Measurements from ENCODE around the gene MIF4GD. TPM values are rescaled to one million over a fixed set of nuclear protein-coding genes. Genes with fewer than 3 reads are reported as not detected.
A peak's percentile ranks its signal among the peaks of the same experiment; 100 is the strongest.
"Not testable (repeated sequence)": the region's sequence is repeated elsewhere in the genome, so short reads cannot be mapped to it uniquely, and the experiment has no call there.

The MIF4GD gene
- total RNA-seq, 1 experiment from 2014 or later: 37.8 TPM

- DNase-seq (ENCODE audit: low read depth): no peak
- in situ Hi-C loops (cut with HindIII; ENCODE audit: low pct_unique_long_range_greater_than_20kb, low sequenced_read_pairs): no loop called here
Measured at GRCh38 chr17:75266316-75267152, 4.5 kb downstream of the MIF4GD start.

- DNase-seq (ENCODE audit: low read depth): no peak
- in situ Hi-C loops (cut with HindIII; ENCODE audit: low pct_unique_long_range_greater_than_20kb, low sequenced_read_pairs): no loop called here
Measured at GRCh38 chr17:75265614-75266315, 5.3 kb downstream of the MIF4GD start.

- in situ Hi-C loops (cut with HindIII; ENCODE audit: low pct_unique_long_range_greater_than_20kb, low sequenced_read_pairs): no loop called here
- DNase-seq (ENCODE audit: low read depth): no peak
Measured at GRCh38 chr17:75263055-75263454, 8.0 kb downstream of the MIF4GD start.

DNA sequence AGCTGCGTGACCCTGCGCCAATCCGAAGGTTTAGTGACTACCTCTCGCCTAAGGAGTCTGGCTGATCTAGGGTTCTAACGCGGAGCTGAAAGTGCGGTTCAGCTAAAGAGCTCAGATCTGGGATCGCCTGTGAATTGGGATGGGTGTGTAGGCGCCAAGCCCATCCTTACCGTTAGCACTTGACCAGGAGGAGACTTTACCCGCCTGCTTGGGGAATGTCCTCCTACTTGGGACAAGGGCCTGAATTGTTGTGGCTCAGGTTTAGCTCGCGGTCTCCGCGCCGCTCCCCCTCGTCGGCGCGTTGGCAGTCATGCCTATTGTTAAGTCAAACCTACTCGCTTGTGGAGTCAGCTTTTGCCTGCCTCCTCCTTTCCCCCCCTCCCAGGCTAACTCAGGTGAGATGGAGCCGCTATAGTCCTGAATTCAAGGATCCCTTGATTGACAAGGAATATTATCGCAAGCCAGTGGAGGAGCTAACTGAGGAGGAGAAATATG is 8.9 kb downstream of the MIF4GD start:
- in situ Hi-C loops (cut with HindIII; ENCODE audit: low pct_unique_long_range_greater_than_20kb, low sequenced_read_pairs): no loop called here
- no peak for DNase-seq (ENCODE audit: low read depth)

GRCh38 chr17:75261336-75262111 is 9.5 kb downstream of the MIF4GD start, which contains the start of the genes GGA3 and MRPS7:
GGA3 (minus strand) TSS chr17:75261606; CDS start chr17:75261587, 19 bp downstream.
MRPS7 (plus strand) TSS chr17:75261879; CDS start chr17:75261901, 22 bp downstream.
- DNase-seq (ENCODE audit: low read depth): peak; percentile 95
- in situ Hi-C loops (cut with HindIII; ENCODE audit: low pct_unique_long_range_greater_than_20kb, low sequenced_read_pairs): no loop called here

GRCh38 chr17:75260641-75261335 is 10.2 kb downstream of the MIF4GD start:
- no peak for DNase-seq (ENCODE audit: low read depth)
- in situ Hi-C loops (cut with HindIII; ENCODE audit: low pct_unique_long_range_greater_than_20kb, low sequenced_read_pairs): no loop called here

- DNase-seq (ENCODE audit: low read depth); in situ Hi-C loops (cut with HindIII; ENCODE audit: low pct_unique_long_range_greater_than_20kb, low sequenced_read_pairs): not testable (repeated sequence)
Measured at GRCh38 chr17:75257228-75257627, 13.8 kb downstream of the MIF4GD start.

- DNase-seq (ENCODE audit: low read depth); in situ Hi-C loops (cut with HindIII; ENCODE audit: low pct_unique_long_range_greater_than_20kb, low sequenced_read_pairs): not testable (repeated sequence)
Measured at GRCh38 chr17:75255954-75256698, 14.9 kb downstream of the MIF4GD start.

DNA sequence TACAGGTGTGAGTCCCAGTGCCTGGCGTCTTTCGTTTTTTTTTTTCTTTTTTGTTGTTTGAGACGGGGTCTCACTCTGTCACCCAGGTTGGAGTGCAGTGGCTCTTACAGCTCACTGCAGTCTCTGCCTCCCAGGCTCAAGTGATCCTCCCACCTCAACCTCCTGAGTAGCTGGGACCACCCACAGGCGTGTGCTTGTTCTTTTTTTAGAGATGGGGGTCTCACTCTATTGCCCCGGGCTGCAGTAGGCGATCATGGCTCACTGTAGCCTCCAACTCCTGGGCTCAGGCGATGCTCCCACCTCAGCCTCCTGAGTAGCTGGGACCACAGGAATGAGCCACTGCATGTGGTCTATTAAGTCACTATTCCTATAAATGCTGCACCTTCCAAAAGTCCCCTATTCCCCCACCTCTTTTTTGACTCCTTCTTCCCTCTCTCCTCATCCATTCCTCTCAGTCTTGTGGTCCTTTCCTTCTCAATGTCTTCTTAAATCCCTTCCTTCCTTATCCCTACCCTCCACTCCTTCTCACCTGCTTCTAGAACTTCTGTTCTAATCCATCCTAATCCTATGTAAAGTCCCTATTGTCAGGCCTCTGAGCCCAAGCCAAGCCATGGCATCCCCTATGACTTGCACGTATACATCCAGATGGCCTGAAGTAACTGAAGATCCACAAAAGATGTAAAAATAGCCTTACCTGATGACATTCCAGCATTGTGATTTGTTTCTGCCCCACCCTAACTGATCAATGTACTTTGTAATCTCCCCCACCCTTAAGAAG is 18.8 kb downstream of the MIF4GD start:
- in situ Hi-C loops (cut with HindIII; ENCODE audit: low pct_unique_long_range_greater_than_20kb, low sequenced_read_pairs): no loop called here
- no peak for DNase-seq (ENCODE audit: low read depth)

DNA sequence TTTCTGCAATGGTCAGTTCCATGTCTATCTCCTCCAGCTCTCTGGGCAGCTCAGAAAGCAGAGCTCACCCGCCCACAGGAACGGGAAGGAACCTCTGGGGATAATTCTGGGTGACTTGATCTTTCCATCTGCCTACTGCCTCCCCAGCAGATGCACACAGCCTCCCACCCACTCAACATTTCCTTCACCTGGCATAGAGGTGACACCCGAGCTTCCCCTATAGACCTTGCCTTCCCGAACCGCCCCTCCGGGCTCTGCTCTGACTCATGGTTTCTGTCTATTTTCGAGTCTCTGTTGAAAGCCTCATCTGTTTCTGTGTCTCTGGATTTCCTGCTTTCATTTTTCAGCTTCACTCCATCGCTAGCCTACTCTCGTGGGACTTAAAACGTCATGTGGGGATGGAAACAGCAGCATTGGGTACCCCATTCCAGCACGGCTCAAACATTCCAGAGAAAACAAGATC is 21.0 kb downstream of the MIF4GD start:
- in situ Hi-C loops (cut with HindIII; ENCODE audit: low pct_unique_long_range_greater_than_20kb, low sequenced_read_pairs): no loop called here
- DNase-seq (ENCODE audit: low read depth): no peak

DNA sequence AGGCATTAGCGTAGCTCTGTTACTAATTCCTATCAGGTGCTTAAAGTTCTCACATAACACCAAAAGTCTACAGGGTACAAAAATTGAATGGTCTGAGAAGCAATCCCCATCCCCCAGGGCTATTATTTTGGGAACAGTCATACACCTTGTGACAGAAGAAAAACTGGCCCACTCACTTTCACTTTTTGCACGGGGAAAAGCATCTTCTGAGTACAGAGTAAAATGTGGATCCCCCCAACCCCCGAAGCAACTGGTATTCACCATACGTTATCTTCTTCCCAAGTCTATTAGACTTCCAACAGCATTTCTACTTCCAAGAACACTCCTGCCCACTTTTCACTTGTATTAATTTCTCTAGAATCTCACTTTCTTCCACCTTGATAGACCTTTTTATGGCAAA is 21.5 kb downstream of the MIF4GD start:
- in situ Hi-C loops (cut with HindIII; ENCODE audit: low pct_unique_long_range_greater_than_20kb, low sequenced_read_pairs): no loop called here
- no peak for DNase-seq (ENCODE audit: low read depth)

DNA sequence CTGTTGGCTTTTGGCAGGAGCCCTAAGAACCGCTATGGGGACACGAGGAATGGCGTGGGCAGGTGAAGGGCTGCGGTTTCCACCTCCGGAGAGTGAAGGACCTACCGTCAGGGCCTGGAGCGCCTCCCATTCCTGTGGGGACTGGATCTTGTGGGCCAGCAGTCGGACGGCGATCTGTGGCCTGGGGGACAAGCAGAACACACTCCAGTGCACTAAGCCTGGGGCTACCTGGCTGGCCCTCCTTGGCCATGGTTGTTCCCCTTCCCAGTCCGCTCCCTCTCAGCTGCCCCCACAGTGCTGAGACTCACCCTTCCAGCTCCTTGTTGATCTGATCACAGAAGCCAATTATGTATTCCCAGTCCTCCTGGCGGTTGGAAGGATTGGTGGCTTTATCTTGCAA is 24.6 kb downstream of the MIF4GD start:
- DNase-seq (ENCODE audit: low read depth): no peak
- in situ Hi-C loops (cut with HindIII; ENCODE audit: low pct_unique_long_range_greater_than_20kb, low sequenced_read_pairs): no loop called here

DNA sequence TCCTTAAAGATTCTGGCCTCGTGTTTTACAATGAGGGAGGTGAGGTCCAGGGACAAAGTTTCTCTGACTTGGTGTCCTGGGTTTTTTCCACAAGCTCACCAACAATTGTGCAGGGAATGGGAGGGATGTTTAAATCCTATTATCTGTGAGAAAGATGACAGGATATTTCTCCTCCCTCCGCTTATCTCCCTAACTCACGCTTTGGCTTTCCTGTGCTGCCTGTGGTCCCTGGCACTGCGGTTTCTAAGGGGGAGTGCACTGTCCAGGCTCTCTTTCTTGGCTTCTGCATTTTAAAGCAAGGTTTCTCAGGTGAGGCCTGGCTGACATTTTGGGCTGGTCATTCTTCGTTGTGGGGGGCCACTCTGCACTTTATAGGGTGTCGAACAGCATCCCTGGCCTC is 26.0 kb downstream of the MIF4GD start:
- in situ Hi-C loops (cut with HindIII; ENCODE audit: low pct_unique_long_range_greater_than_20kb, low sequenced_read_pairs): no loop called here
- DNase-seq (ENCODE audit: low read depth): no peak

DNA sequence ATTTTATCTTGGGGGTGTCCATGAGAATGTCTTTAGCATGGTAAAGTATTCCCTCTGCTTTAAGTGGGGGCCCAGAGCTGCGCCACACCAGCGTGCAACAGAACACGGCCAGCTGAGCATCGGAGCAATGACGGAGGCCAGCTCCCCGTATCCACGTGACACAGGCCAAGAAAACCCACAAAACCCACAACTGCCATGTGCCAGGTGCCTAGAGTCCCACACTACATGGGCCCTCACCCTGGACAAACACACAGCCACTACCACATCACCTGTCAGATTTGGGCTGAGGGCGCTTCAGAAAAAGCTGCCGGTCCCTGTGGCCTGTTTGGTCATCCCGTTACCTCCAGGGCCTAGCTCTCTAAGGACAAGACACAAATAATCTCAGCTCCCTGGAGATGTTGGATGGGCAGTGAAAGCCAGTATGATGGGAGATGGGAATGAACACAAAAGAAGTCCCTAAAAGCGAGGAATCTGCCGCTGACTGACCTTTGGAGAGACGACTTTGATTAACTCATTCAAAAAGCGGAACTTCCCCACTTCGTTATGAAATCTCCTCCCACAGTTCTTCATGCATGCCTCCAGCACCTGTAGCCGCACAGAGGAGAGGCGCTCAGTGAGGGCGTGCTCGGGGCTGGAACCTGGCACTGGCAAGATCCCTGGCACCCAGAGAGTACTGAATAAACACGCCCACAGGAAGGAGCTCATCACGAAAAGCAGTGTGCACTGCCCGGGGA is 26.7 kb downstream of the MIF4GD start:
- in situ Hi-C loops (cut with HindIII; ENCODE audit: low pct_unique_long_range_greater_than_20kb, low sequenced_read_pairs): no loop called here
- DNase-seq (ENCODE audit: low read depth): no peak

- in situ Hi-C loops (cut with HindIII; ENCODE audit: low pct_unique_long_range_greater_than_20kb, low sequenced_read_pairs): no loop called here
- no peak for DNase-seq (ENCODE audit: low read depth)
Measured at GRCh38 chr17:75242461-75243042, 28.5 kb downstream of the MIF4GD start.

- DNase-seq (ENCODE audit: low read depth): no peak
- in situ Hi-C loops (cut with HindIII; ENCODE audit: low pct_unique_long_range_greater_than_20kb, low sequenced_read_pairs): no loop called here
Measured at GRCh38 chr17:75241996-75242460, 29.0 kb downstream of the MIF4GD start.

Data from Caki2 (cell line).